ENCODE results near the gene ZBTB20.

GRCh38 chr3:114510201-114510600 lies 636.9 kb downstream of the ZBTB20 start:
- TF ChIP-seq CTCF (IDR thresholded peaks at IDR 0.05; ENCODE audit: insufficient read depth, low read length, poor library complexity, severe bottlenecking) (no peak), EZH2phosphoT487 (conservative IDR thresholded peaks at IDR 0.05; ENCODE audit: low read length) (no peak)

All from SU-DHL-6 (cell line).